GM06990 (cell line): ENCODE results near the gene LYPD5.
"Not testable (repeated sequence)": the region's sequence is repeated elsewhere in the genome, so short reads cannot be mapped to it uniquely, and the experiment has no call there.

ENCODE experiments used
- DNase-seq: peaks from one replicate; pipeline ENCODE4 v3.0.0-alpha.2; 2011; ENCODE audit not compliant: insufficient read length; ENCODE audit errors: extremely low read depth
- H3K27me3 ChIP-seq: replicated peaks from 2 replicates; pipeline ENCODE4 v1.6.0; 2011; ENCODE audit warnings: low read length; ENCODE audit not compliant: control insufficient read depth, insufficient read depth
- H3K36me3 ChIP-seq: 2 replicates; pipeline ENCODE4 v1.5.1; 2011; ENCODE audit warnings: low read length; ENCODE audit not compliant: control insufficient read depth, insufficient read depth
- H3K4me3 ChIP-seq: replicated peaks from 2 replicates; pipeline ENCODE4 v1.5.1; 2011; ENCODE audit warnings: low read depth, mild to moderate bottlenecking, control low read depth, low read length
- CTCF ChIP-seq: IDR thresholded peaks from 2 replicates; pipeline ENCODE4 v1.5.1; 2011; ENCODE audit warnings: low read length, control low read depth, mild to moderate bottlenecking, inconsistent platforms; ENCODE audit not compliant: insufficient read depth, poor library complexity, severe bottlenecking

Gene LYPD5

GRCh38 chr19:43839139-43839538 is 36.9 kb upstream of the LYPD5 start:
- H3K27me3 ChIP-seq: no peaks in the 10 kb centered on the region
- H3K36me3 ChIP-seq: peaks cover 6% of the 10 kb centered on the region
- no peak for TF ChIP-seq CTCF
- DNase-seq: no peak
- no peak overlapping the region for H3K4me3 ChIP-seq

- H3K36me3 ChIP-seq: no peaks in the 10 kb centered on the region
- peak within 1 kb of the TSS; percentile 81 for H3K4me3 ChIP-seq
- no peaks in the 10 kb centered on the region for H3K27me3 ChIP-seq
- no peak for TF ChIP-seq CTCF
- peak; percentile 70 for DNase-seq
Observed at GRCh38 chr19:43826787-43827754, 24.8 kb upstream of the LYPD5 start, which contains the start of gene ZNF283. Gene ZNF283, plus strand, starts transcription at chr19:43827321. Its CDS starts 6,184 bp downstream, at chr19:43833505.

- DNase-seq: not testable (repeated sequence)
Observed at GRCh38 chr19:43824572-43824971, 22.3 kb upstream of the LYPD5 start.

GRCh38 chr19:43823856-43824255 is 21.6 kb upstream of the LYPD5 start:
- H3K36me3 ChIP-seq, H3K27me3 ChIP-seq, DNase-seq, H3K4me3 ChIP-seq: not testable (repeated sequence)

More at GRCh38 chr19:43824572-43824971, 22.3 kb upstream of the LYPD5 start:
- not testable (repeated sequence) for H3K36me3 ChIP-seq, H3K4me3 ChIP-seq, H3K27me3 ChIP-seq

GRCh38 chr19:43820884-43821215 is 18.6 kb upstream of the LYPD5 start:
- peak overlapping the region; percentile 46 for H3K4me3 ChIP-seq

GRCh38 chr19:43820098-43820883 is 18.0 kb upstream of the LYPD5 start:
- no peak for TF ChIP-seq CTCF
- Histone ChIP-seq H3K27me3 (no peaks in the 10 kb centered on the region), H3K4me3 (peak overlapping the region; percentile 46), H3K36me3 (no peaks in the 10 kb centered on the region)
- DNase-seq: no peak

More at GRCh38 chr19:43820884-43821215, 18.6 kb upstream of the LYPD5 start:
- Histone ChIP-seq H3K36me3 (no peaks in the 10 kb centered on the region), H3K27me3 (no peaks in the 10 kb centered on the region)
- no peak for DNase-seq
- TF ChIP-seq CTCF: no peak
